GM19238 (cell line): ENCODE measurements around the gene KLHDC7A.

ENCODE experiments used
- DNase-seq: peaks from one replicate; pipeline ENCODE4 v3.0.0; 2011; ENCODE audit warnings: low spot score; ENCODE audit not compliant: insufficient read length

KLHDC7A gene

GRCh38 chr1:18504609-18505008 lies 23.9 kb downstream of the KLHDC7A start:
- no peak for DNase-seq

DNA sequence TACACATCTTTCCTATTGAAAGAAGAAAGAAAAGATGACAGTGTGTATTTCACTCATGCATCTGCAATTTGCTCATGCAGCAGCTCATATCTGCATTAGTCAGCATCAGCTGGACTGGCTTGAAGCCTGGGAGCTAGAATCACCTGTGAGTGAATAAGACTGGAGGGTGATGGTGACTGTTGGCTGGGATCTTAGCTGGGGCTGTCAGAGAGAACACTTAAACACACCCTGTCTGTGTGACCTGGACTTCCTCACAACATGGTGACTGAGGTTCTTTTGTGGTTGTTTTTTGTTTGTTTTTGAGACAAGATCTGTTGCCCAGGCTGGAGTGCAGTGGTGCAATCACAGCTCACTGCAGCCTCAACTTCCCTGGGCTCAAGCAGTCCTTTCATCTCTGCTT lies 24.9 kb downstream of the KLHDC7A start:
- no peak for DNase-seq

- DNase-seq = no peak
Observed at GRCh38 chr1:18508084-18508483, 27.4 kb downstream of the KLHDC7A start.

DNA sequence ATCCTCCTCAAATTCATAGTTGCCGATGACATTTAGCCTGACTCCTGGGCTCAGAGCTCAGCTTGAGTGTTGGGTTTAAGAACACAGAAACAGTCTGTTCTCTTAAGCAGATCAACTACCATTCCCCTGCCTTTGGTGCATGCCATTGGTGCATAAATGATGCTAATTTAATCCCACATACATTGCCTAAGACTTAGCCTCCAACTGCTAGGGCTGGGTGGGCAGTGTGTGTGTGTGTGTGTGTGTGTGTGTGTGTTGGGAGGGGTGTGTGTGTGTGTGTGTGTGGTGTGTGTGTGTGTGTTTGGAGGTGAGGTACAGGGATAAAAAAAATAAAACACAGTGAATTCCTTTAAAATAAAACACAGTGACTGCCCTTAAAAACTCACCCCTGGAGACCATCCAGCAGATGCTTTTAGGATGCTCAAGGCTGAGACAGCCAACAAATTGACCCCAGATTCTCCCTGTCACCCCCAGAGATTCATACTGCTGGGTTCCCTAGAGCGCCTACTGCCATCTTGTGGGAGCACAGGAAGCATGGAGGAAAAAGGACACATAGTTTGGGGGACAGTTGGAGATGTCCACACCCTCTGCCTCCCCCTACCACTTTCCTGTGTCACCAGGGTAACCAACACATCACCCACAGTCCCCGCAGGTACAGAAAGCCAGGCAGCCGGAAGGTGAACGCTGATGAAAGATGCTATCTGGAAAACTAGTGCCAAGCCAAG lies 30.6 kb downstream of the KLHDC7A start:
- DNase-seq = no peak

GRCh38 chr1:18511874-18512150 lies 31.1 kb downstream of the KLHDC7A start:
- DNase-seq = no peak

DNA sequence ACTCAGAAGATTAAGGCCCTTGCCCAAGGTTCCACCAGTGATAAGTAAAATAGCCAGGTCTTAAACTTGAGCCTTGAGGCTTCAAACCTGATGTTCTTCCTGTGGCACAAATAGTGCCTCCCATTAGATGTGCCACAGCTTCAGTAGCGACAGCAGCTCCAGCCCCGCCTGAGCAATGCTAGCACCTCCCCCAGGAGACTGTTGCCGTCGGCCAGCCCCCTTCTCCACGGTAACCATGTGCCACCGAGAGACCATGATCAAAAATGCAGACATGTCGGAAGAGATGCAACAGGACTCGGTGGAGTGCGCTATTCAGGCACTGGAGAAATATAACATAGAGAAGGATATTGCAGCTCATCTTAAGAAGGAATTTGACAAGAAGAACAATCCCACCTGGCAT lies 32.2 kb downstream of the KLHDC7A start:
- DNase-seq = no peak

DNA sequence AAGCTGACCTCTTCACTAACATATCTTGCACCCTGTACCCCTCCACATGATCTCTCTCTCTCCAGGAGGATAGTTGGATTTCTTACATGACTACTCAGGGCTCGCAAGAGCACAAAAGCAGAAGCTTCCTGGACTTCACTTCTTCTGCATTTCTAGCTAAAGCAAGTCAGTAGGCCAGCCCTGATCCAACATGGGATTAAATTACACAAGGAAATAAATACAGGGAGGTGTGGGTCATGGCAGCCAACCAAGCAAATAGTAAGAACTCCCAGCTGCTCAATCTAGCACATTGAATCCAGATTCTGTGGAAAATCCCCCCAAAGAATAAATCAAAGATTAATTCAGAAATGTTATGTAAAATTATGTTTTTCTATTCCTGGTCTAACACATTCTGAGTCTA lies 33.3 kb downstream of the KLHDC7A start:
- no peak for DNase-seq

GRCh38 chr1:18515120-18515667 lies 34.5 kb downstream of the KLHDC7A start:
- no peak for DNase-seq

- no peak for DNase-seq
Observed at GRCh38 chr1:18516473-18516872, 35.7 kb downstream of the KLHDC7A start.

GRCh38 chr1:18526436-18527275 lies 45.9 kb downstream of the KLHDC7A start:
- DNase-seq = no peak

DNA sequence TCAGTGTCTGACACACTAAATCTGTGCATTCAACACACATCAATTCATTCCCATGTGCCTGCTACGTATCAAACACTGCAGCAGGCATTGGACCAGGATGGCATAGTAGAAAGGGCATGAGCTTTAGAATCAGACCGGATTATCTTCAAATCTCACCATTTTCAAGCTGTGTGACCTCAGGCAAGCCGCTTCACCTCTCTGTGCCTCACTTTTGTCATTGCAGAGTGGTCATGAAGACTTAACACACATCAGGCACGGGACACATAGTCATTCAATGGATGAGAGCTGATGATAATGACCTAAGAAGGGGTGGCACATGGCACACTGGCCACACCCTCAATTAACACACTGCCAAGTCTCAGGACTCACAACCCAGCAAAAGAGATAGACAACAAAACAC lies 46.8 kb downstream of the KLHDC7A start:
- DNase-seq = no peak

- no peak for DNase-seq
Observed at GRCh38 chr1:18527921-18528320, 47.2 kb downstream of the KLHDC7A start.

DNA sequence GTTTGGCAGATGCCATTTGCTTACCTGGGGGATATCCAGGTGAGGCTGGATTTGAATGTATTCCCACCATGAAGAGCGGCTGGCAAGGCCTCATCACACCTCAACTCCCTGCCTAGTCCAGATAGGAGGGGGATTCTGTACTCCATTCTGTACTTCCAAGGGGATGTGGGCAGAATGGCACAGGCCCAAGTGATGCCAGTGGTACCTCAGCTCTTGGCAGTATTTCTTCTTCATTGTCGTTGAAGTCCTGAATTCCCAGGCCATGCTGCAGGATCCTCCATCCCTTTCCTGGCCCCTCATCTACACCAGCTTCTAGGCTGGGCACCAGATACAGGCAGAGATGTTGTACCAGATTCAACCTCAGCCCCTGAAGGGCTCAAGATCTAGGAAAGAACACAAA lies 47.9 kb downstream of the KLHDC7A start:
- DNase-seq = no peak

- no peak for DNase-seq
Observed at GRCh38 chr1:18529714-18530113, 49.0 kb downstream of the KLHDC7A start.

GRCh38 chr1:18530587-18531502 lies 50.1 kb downstream of the KLHDC7A start:
- DNase-seq = no peak

DNA sequence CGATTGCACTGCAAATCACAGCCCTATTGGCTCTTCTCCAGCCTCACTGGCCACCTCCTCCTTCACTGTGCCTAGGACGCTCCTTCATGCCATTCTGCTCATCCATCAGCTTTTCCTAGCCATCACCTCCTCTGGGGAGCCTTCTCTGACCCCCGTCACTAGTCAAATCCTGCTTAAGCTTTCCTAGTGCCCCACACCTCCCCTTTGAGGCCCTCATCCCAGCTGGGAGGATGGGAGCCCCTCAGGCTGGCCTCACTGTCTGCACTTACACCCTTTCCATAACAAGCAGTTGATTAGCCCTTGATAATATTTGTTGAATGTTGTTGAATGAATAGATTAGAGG lies 50.7 kb downstream of the KLHDC7A start:
- DNase-seq = no peak

- DNase-seq = no peak
Observed at GRCh38 chr1:18532390-18533170, 51.9 kb downstream of the KLHDC7A start.

DNA sequence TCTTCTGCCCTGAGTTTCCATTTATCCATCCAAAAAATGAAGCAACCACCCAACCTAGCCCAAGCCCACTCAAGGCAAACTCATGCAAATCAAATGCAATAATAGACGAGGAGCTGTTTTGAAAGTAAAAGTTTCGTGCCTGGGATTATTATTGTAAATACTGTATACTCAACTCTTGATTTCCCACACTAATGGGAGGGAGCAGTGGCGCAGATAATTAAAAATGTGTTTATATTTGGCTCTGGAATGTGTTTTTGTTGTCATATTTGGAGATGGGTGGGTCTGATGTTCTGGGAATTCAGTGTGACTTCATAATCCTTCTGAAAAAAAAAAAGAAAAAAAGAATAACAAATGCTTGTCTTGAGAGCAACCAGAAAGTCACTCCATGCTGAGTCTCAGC lies 52.5 kb downstream of the KLHDC7A start:
- no peak for DNase-seq

GRCh38 chr1:18534810-18535205 lies 54.1 kb downstream of the KLHDC7A start:
- no peak for DNase-seq
